B cell (primary cell): ENCODE measurements around the gene RGS7. TPM values are rescaled to one million over a fixed set of nuclear protein-coding genes. Genes with fewer than 3 reads are reported as not detected.

Experiments
- ATAC-seq: fragments of 200-7000 bp; cut with Tn5 transposase; one replicate; pipeline ENCODE4 v1.10.0; 2021; ENCODE audit warnings: low read depth, mild to moderate bottlenecking, moderate number of reproducible peaks, moderate library complexity
- CTCF ChIA-PET: fragments of 350-600 bp; sonication (Branson Sonifier 250); formaldehyde crosslinking; loops from one replicate; lab custom pipeline; 2021; ENCODE audit warnings: antibody characterized with exemption, inconsistent platforms; lab: Charles Lee
- POLR2A ChIA-PET: fragments of 350-600 bp; sonication (Branson Sonifier 250); formaldehyde crosslinking; loops from one replicate; lab custom pipeline; 2021; ENCODE audit warnings: antibody characterized with exemption; lab: Charles Lee
- DNase-seq: peaks from one replicate; pipeline ENCODE4 v3.0.0; 2013
- H2AFZ ChIP-seq: 2 replicates; pipeline ENCODE4 v1.6.1; 2012; ENCODE audit warnings: mild to moderate bottlenecking, low read depth, low read length; ENCODE audit not compliant: insufficient read depth, poor library complexity, severe bottlenecking
- H3K27ac ChIP-seq, 2 donors: 1 replicate in 1 of 2; 2 replicates in 1 of 2; pipeline ENCODE4 v1.5.1; 2012 to 2013; ENCODE audit warnings: low read length in 2 of 2, mild to moderate bottlenecking in 2 of 2, moderate library complexity in 1 of 2
- H3K27me3 ChIP-seq, 4 experiments: fragments of 200-600 bp in 1 of 4; sonication (generic) in 1 of 4; replicated peaks in 1 of 4; 1 replicate in 2 of 4; 2 replicates in 2 of 4; pipeline versions ENCODE4 v1.6.1 to v1.7.0; 2013 to 2016; ENCODE audit warnings: low read length in 3 of 4, mild to moderate bottlenecking in 2 of 4, mixed read lengths in 1 of 4, moderate library complexity in 1 of 4; ENCODE audit not compliant: insufficient read depth in 4 of 4, control insufficient read depth in 3 of 4; ENCODE audit errors: control extremely low read depth in 1 of 4
- H3K36me3 ChIP-seq, 2 experiments: replicated peaks in 1 of 2; 1 replicate in 1 of 2; 2 replicates in 1 of 2; pipeline versions ENCODE4 v1.6.1 to v1.7.1; 2013; ENCODE audit warnings: low read length in 1 of 2; ENCODE audit not compliant: insufficient read depth in 2 of 2, control insufficient read depth in 1 of 2; ENCODE audit errors: control extremely low read depth in 1 of 2, extremely low read depth in 1 of 2
- H3K4me1 ChIP-seq, 2 donors: fragments of 200-600 bp in 1 of 2; sonication (generic) in 1 of 2; 1 replicate in 1 of 2; 2 replicates in 1 of 2; pipeline versions ENCODE4 v1.5.1 to v1.6.1; 2013 to 2017; ENCODE audit warnings: low read length in 2 of 2; ENCODE audit not compliant: control insufficient read depth in 2 of 2, insufficient read depth in 2 of 2
- H3K4me2 ChIP-seq: replicated peaks from 2 replicates; pipeline ENCODE3; 2012; ENCODE audit warnings: mild to moderate bottlenecking, low read depth, low read length; ENCODE audit not compliant: poor library complexity, severe bottlenecking
- H3K4me3 ChIP-seq, 5 experiments: fragments of 200-600 bp in 1 of 5; sonication (generic) in 1 of 5; 1 replicate in 3 of 5; 2 replicates in 2 of 5; pipeline versions ENCODE4 v1.5.1 to v1.7.0; 2011 to 2016; ENCODE audit warnings: low read length in 4 of 5, mild to moderate bottlenecking in 4 of 5, low read depth in 2 of 5, control low read depth in 1 of 5, moderate library complexity in 1 of 5; ENCODE audit not compliant: insufficient read depth in 1 of 5; ENCODE audit errors: control extremely low read depth in 1 of 5, extremely low read depth in 1 of 5
- H3K79me2 ChIP-seq: fragments of 200-600 bp; sonication (generic); one replicate; pipeline ENCODE4 v1.6.0; 2016; ENCODE audit warnings: low read length; ENCODE audit not compliant: control insufficient read depth, insufficient read depth
- H3K9ac ChIP-seq: fragments of 200-600 bp; sonication (generic); 2 replicates; pipeline ENCODE4 v1.6.1; 2017; ENCODE audit warnings: mild to moderate bottlenecking, low read length, moderate library complexity
- H3K9me3 ChIP-seq, 3 donors: one replicate each; pipeline versions ENCODE4 v1.6.1 to v1.7.1; 2013; ENCODE audit warnings: low read length in 2 of 3; ENCODE audit not compliant: control insufficient read depth in 2 of 3, insufficient read depth in 1 of 3; ENCODE audit errors: control extremely low read depth in 1 of 3
- H4K20me1 ChIP-seq: 2 replicates; pipeline ENCODE4 v1.6.0; 2012; ENCODE audit warnings: mild to moderate bottlenecking, low read length; ENCODE audit not compliant: insufficient read depth, control insufficient read depth, poor library complexity, severe bottlenecking
- H3K27ac Mint-ChIP-seq: one replicate; pipeline ENCODE4 v1.8.0; 2021; ENCODE audit warnings: mixed read lengths
- H3K27me3 Mint-ChIP-seq: one replicate; pipeline ENCODE4 v1.8.0; 2021; ENCODE audit warnings: mixed read lengths
- H3K4me1 Mint-ChIP-seq: one replicate; pipeline ENCODE4 v1.8.0; 2021; ENCODE audit warnings: mixed read lengths
- H3K4me3 Mint-ChIP-seq: one replicate; pipeline ENCODE4 v1.8.0; 2021; ENCODE audit warnings: mixed read lengths
- H3K9me3 Mint-ChIP-seq: one replicate; pipeline ENCODE4 v1.8.0; 2022; ENCODE audit warnings: mixed read lengths; ENCODE audit not compliant: insufficient read depth
- EZH2 ChIP-seq: IDR thresholded peaks from 2 replicates; pipeline ENCODE4 v1.6.1; 2012; ENCODE audit warnings: borderline replicate concordance, low read depth, mild to moderate bottlenecking, moderate library complexity, low read length; ENCODE audit not compliant: insufficient read depth, poor library complexity, severe bottlenecking
- WGBS: methylation state at CpG from one replicate; pipeline ENCODE4 v1.1.5; 2013; ENCODE audit warnings: missing lambda C conversion rate; ENCODE audit not compliant: insufficient coverage; 5-methylcytosine and 5-hydroxymethylcytosine counted together
- intact Hi-C: fragments of 100-400 bp; cut with micrococcal nuclease; formaldehyde crosslinking; loops from one replicate; pipeline ENCODE4 v1.10.0; 2022
- polyA plus RNA-seq: library from polyadenylated mRNA; depleted of rRNA; stranded (reverse); fragments of >200 nt; gene quantifications from 2 replicates; pipeline ENCODE4 v1.2.3, GENCODE V29; 2012
- total RNA-seq, 2 donors: library from RNA; stranded (reverse); fragments of 120-200 nt in 1 of 2; gene quantifications; 1 replicate in 1 of 2; 2 replicates in 1 of 2; pipeline versions ENCODE4 v1.2.3 to v1.2.4, GENCODE V29; 2013 to 2022
- TF ChIP-seq, protein P1 (sequence below): fragments of 200-600 bp; IDR thresholded peaks from one replicate; pipeline ENCODE4 v1.8.0; 2022; ENCODE audit warnings: antibody characterized with exemption, mild to moderate bottlenecking

The RGS7 gene
- total and polyA plus RNA-seq, 2 donors (not counting 1 experiment from before 2014, with no cell fraction given), result 0.15 to 1.8 TPM

DNA sequence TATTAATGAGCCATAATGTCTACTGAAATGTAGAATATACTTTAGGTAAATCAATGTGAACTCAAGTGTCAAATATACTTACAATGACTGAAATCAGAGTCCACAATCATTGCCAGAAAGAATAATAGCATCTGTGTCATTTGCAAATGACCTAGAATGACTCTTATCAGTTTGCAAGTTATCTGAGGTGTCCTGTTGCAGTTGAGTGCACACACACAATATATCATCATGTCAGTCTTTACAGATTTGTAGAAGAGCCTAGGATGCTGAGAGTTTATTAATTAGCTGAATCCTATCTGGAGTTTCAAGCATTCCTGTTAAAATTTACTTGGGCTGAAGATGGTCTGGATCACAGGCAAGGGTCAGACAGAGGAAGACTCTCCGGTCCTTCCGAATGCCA, 421.1 kb downstream of the RGS7 start:
- Histone ChIP-seq H4K20me1 (no peaks in the 10 kb centered on the region), H3K9ac (no peak overlapping the region), H3K4me3 (no peak overlapping the region), H2AFZ (no peak overlapping the region), H3K36me3 (no peaks in the 10 kb centered on the region), H3K4me1 (no peaks in the 10 kb centered on the region), H3K27me3 (no peaks in the 10 kb centered on the region), H3K9me3 (peaks cover 2 to 12% (median 11%) of the 10 kb centered on the region in 3 donors), H3K79me2 (no peaks in the 10 kb centered on the region), H3K27ac (no peak overlapping the region), H3K4me2 (no peak overlapping the region)
- ATAC-seq (no peak), DNase-seq (no peak)
- no peaks in the 10 kb centered on the region for H3K27me3 Mint-ChIP-seq
- no peaks in the 10 kb centered on the region for H3K4me1 Mint-ChIP-seq
- WGBS, result no CpG with 5 or more reads among the region's 2 CpGs
- no peak overlapping the region for H3K27ac Mint-ChIP-seq
- peaks cover 7% of the 10 kb centered on the region for H3K9me3 Mint-ChIP-seq
- TF ChIP-seq, protein P1, sequence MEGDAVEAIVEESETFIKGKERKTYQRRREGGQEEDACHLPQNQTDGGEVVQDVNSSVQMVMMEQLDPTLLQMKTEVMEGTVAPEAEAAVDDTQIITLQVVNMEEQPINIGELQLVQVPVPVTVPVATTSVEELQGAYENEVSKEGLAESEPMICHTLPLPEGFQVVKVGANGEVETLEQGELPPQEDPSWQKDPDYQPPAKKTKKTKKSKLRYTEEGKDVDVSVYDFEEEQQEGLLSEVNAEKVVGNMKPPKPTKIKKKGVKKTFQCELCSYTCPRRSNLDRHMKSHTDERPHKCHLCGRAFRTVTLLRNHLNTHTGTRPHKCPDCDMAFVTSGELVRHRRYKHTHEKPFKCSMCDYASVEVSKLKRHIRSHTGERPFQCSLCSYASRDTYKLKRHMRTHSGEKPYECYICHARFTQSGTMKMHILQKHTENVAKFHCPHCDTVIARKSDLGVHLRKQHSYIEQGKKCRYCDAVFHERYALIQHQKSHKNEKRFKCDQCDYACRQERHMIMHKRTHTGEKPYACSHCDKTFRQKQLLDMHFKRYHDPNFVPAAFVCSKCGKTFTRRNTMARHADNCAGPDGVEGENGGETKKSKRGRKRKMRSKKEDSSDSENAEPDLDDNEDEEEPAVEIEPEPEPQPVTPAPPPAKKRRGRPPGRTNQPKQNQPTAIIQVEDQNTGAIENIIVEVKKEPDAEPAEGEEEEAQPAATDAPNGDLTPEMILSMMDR, result no peak
- TF ChIP-seq EZH2, result no peak
- POLR2A ChIA-PET, result no interaction called here
- CTCF ChIA-PET, result no interaction called here
- no peak overlapping the region for H3K4me3 Mint-ChIP-seq
- intact Hi-C loops, result no loop called here

DNA sequence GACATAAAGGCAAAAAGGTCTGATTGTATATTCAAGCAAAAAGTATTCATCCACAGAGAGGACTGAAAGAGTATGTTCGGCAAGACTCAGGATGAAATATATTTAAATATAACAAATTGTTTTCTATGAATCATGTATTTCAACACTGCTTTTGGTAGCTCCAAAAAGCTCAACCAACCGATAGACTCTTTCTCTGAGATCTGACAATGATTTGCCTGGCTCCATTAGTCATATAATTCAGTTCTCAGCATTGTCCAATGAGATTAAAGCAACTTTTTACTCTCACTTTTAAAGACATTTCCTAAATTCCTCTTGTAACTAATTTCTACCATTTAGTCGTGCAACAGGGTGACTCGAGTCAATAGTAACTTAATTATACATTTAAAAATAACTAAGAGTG, 426.0 kb downstream of the RGS7 start:
- ATAC-seq (no peak), DNase-seq (no peak)
- Mint-ChIP-seq H3K27ac (no peak overlapping the region), H3K4me3 (no peak overlapping the region), H3K9me3 (no peaks in the 10 kb centered on the region), H3K4me1 (no peaks in the 10 kb centered on the region), H3K27me3 (no peaks in the 10 kb centered on the region)
- peaks cover 0 to 3% (median 2%) of the 10 kb centered on the region in 3 donors for H3K9me3 ChIP-seq
- no peak overlapping the region for H3K27ac ChIP-seq
- H4K20me1 ChIP-seq, result no peaks in the 10 kb centered on the region
- no peaks in the 10 kb centered on the region for H3K27me3 ChIP-seq
- H3K9ac ChIP-seq, result no peak overlapping the region
- H3K4me2 ChIP-seq, result no peak overlapping the region
- CTCF ChIA-PET, result no interaction called here
- no peaks in the 10 kb centered on the region for H3K4me1 ChIP-seq
- H3K79me2 ChIP-seq, result no peaks in the 10 kb centered on the region
- no peak overlapping the region for H2AFZ ChIP-seq
- POLR2A ChIA-PET, result no interaction called here
- no CpG with 5 or more reads among the region's 4 CpGs for WGBS
- intact Hi-C loops, result no loop called here
- no peaks in the 10 kb centered on the region for H3K36me3 ChIP-seq
- TF ChIP-seq, protein P1, result no peak
- TF ChIP-seq EZH2, result no peak
- H3K4me3 ChIP-seq, result no peak overlapping the region
